ENCODE data around the gene TBCE. TPM values are rescaled to one million over a fixed set of nuclear protein-coding genes. Genes with fewer than 3 reads are reported as not detected.
A peak's percentile ranks its signal among the peaks of the same experiment; 100 is the strongest.

Gene TBCE
- total and polyA plus RNA-seq, 9 of the 15 experiments (the other 6 are each of a cell fraction or from before 2014, with no cell fraction given) = 52.6 to 92.1 (median 82.1) TPM

- TF ChIP-seq ZBTB26 (CRISPR knock-in tag; IDR thresholded peaks at IDR 0.05) = 0 out of 2 replicates have a peak, but pooled peaks have one; percentile 44
- 0 out of 2 replicates have a peak, but pooled peaks have one; percentile 39 for TF ChIP-seq FOXP4 (CRISPR knock-in tag; IDR thresholded peaks at IDR 0.05; ENCODE audit: borderline replicate concordance)
- TF ChIP-seq LEF1 (IDR thresholded peaks at IDR 0.05) = peak; percentile 71
- TF ChIP-seq ZNF318 (IDR thresholded peaks at IDR 0.05; ENCODE audit: borderline replicate concordance in 1 of 2, low read depth in 1 of 2) = no peak
- no peak for TF ChIP-seq NCOA2 (IDR thresholded peaks at IDR 0.05; ENCODE audit: partially characterized antibody in 2 of 2)
- TF ChIP-seq GATAD2A (IDR thresholded peaks at IDR 0.05) = no peak
- no peak for TF ChIP-seq DNMT1 (IDR thresholded peaks at IDR 0.05)
- no peak for TF ChIP-seq EWSR1 (IDR thresholded peaks at IDR 0.05; ENCODE audit: borderline replicate concordance, low read depth, partially characterized antibody)
- TF ChIP-seq TOE1 (IDR thresholded peaks at IDR 0.05; ENCODE audit: borderline replicate concordance) = peak; percentile 63; the same call in 1 of the 2 replicates
- TF ChIP-seq TOE1 (CRISPR knock-in tag; IDR thresholded peaks at IDR 0.05; ENCODE audit: borderline replicate concordance, low read depth) = no peak
- no peak for TF ChIP-seq ARHGAP35 (IDR thresholded peaks at IDR 0.05; ENCODE audit: partially characterized antibody)
- TF ChIP-seq ID3 (CRISPR knock-in tag; IDR thresholded peaks at IDR 0.05) = no peak
- TF ChIP-seq ID3 (tag; IDR thresholded peaks at IDR 0.05) = no peak
- 0 out of 2 replicates have a peak, but pooled peaks have one; percentile 32 for TF ChIP-seq PHB (CRISPR knock-in tag; IDR thresholded peaks at IDR 0.05)
- TF ChIP-seq MIER1 (IDR thresholded peaks at IDR 0.05; ENCODE audit: low read depth) = no peak
These were observed at the start of gene TBCE (continued) for GRCh38 chr1:235367000-235367908.
